ENCODE data around the gene C6orf132. TPM values are rescaled to one million over a fixed set of nuclear protein-coding genes. Genes with fewer than 3 reads are reported as not detected.

C6orf132 gene
- total and polyA plus RNA-seq, 2 experiments from 2014 or later: 22.2 to 40.9 TPM

DNA sequence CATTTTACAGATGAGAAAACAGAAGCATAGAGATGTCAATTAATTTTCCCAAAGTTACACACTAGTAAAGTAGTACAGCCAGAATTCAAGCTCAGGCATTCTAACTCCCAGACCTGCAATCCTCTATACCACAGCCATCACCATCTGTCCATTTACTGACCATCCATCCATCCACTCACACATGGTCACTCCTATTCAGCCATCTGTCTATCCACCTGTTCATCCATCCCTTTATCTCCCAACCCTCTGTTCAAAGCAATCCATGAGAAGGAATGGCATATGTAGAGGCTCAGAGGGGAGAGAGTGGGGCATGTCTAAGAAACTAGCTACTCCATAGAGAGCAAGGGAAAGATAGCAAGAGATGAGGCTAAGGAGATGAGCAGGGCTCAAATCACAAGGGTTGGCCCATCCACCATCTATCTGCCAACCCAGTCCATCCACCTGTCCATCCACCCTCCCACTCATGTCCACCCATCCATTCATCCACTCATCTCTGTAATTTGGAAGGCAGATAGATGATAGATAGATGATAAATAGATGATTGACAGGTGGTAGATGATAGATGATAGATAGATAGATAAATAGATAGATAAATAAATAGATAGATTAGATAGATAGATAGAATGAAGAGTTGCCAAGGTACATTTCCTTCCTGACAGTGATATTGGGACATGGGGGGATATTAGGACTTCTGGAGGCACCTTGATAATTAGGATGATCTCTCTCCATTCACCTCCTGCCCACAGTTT lies 12.2 kb upstream of the C6orf132 start:
- Histone ChIP-seq H3K4me2 (no peak overlapping the region), H4K20me1 (replicated peaks; ENCODE audit: insufficient read depth) (no peaks in the 10 kb centered on the region), H3K4me3 (no peak overlapping the region), H3K79me2 (replicated peaks; ENCODE audit: insufficient read depth) (no peaks in the 10 kb centered on the region), H3K36me3 (ENCODE audit: insufficient read depth) (no peaks in the 10 kb centered on the region), H3K27me3 (ENCODE audit: insufficient read depth) (no peaks in the 10 kb centered on the region), H3F3A (replicated peaks; ENCODE audit: low read depth) (no peaks in the 10 kb centered on the region; the same call in 1 of the 2 replicates), H3K27ac (ENCODE audit: low read depth) (no peak overlapping the region), H3K4me1 (ENCODE audit: insufficient read depth) (peaks cover 15% of the 10 kb centered on the region), H3K9me2 (ENCODE audit: insufficient read depth) (no peaks in the 10 kb centered on the region), H2AFZ (no peak overlapping the region)
- no peaks in the 10 kb centered on the region for H3K9me3 Mint-ChIP-seq
- H3K4me3 Mint-ChIP-seq: no peak overlapping the region
- H3K27me3 Mint-ChIP-seq (ENCODE audit: insufficient read depth, low read depth, poor library complexity): peaks cover 11% of the 10 kb centered on the region
- no peak for DNase-seq (ENCODE audit: low spot score)
- ATAC-seq: no peak
- no peak overlapping the region for H3K27ac Mint-ChIP-seq
- TF ChIP-seq POLR2AphosphoS5 (IDR thresholded peaks at IDR 0.05; ENCODE audit: low read depth) (no peak), STAT1 (IDR thresholded peaks at IDR 0.05; ENCODE audit: unreplicated experiment) (no peak), EZH2phosphoT487 (IDR thresholded peaks at IDR 0.05; ENCODE audit: unreplicated experiment) (no peak), ZNF331 (CRISPR knock-in tag; IDR thresholded peaks at IDR 0.05; ENCODE audit: low read depth) (no peak), ZNF114 (CRISPR knock-in tag; IDR thresholded peaks at IDR 0.05) (no peak), EZH2 (IDR thresholded peaks at IDR 0.05; ENCODE audit: low read depth, unreplicated experiment) (no peak), JUNB (IDR thresholded peaks at IDR 0.05; ENCODE audit: unreplicated experiment) (no peak), CREB1 (CRISPR knock-in tag; IDR thresholded peaks at IDR 0.05; ENCODE audit: low read depth) (no peak), NANOG (IDR thresholded peaks at IDR 0.05; ENCODE audit: borderline replicate concordance) (no peak)
- TF ChIP-seq, protein P1, sequence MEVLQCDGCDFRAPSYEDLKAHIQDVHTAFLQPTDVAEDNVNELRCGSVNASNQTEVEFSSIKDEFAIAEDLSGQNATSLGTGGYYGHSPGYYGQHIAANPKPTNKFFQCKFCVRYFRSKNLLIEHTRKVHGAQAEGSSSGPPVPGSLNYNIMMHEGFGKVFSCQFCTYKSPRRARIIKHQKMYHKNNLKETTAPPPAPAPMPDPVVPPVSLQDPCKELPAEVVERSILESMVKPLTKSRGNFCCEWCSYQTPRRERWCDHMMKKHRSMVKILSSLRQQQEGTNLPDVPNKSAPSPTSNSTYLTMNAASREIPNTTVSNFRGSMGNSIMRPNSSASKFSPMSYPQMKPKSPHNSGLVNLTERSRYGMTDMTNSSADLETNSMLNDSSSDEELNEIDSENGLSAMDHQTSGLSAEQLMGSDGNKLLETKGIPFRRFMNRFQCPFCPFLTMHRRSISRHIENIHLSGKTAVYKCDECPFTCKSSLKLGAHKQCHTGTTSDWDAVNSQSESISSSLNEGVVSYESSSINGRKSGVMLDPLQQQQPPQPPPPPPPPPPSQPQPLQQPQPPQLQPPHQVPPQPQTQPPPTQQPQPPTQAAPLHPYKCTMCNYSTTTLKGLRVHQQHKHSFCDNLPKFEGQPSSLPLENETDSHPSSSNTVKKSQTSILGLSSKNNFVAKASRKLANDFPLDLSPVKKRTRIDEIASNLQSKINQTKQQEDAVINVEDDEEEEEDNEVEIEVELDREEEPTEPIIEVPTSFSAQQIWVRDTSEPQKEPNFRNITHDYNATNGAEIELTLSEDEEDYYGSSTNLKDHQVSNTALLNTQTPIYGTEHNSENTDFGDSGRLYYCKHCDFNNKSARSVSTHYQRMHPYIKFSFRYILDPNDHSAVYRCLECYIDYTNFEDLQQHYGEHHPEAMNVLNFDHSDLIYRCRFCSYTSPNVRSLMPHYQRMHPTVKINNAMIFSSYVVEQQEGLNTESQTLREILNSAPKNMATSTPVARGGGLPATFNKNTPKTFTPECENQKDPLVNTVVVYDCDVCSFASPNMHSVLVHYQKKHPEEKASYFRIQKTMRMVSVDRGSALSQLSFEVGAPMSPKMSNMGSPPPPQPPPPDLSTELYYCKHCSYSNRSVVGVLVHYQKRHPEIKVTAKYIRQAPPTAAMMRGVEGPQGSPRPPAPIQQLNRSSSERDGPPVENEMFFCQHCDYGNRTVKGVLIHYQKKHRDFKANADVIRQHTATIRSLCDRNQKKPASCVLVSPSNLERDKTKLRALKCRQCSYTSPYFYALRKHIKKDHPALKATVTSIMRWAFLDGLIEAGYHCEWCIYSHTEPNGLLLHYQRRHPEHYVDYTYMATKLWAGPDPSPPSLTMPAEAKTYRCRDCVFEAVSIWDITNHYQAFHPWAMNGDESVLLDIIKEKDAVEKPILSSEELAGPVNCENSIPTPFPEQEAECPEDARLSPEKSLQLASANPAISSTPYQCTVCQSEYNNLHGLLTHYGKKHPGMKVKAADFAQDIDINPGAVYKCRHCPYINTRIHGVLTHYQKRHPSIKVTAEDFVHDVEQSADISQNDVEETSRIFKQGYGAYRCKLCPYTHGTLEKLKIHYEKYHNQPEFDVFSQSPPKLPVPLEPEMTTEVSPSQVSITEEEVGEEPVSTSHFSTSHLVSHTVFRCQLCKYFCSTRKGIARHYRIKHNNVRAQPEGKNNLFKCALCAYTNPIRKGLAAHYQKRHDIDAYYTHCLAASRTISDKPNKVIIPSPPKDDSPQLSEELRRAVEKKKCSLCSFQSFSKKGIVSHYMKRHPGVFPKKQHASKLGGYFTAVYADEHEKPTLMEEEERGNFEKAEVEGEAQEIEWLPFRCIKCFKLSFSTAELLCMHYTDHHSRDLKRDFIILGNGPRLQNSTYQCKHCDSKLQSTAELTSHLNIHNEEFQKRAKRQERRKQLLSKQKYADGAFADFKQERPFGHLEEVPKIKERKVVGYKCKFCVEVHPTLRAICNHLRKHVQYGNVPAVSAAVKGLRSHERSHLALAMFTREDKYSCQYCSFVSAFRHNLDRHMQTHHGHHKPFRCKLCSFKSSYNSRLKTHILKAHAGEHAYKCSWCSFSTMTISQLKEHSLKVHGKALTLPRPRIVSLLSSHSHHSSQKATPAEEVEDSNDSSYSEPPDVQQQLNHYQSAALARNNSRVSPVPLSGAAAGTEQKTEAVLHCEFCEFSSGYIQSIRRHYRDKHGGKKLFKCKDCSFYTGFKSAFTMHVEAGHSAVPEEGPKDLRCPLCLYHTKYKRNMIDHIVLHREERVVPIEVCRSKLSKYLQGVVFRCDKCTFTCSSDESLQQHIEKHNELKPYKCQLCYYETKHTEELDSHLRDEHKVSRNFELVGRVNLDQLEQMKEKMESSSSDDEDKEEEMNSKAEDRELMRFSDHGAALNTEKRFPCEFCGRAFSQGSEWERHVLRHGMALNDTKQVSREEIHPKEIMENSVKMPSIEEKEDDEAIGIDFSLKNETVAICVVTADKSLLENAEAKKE (CRISPR knock-in tag; IDR thresholded peaks at IDR 0.05): no peak
- TF ChIP-seq, protein P2, sequence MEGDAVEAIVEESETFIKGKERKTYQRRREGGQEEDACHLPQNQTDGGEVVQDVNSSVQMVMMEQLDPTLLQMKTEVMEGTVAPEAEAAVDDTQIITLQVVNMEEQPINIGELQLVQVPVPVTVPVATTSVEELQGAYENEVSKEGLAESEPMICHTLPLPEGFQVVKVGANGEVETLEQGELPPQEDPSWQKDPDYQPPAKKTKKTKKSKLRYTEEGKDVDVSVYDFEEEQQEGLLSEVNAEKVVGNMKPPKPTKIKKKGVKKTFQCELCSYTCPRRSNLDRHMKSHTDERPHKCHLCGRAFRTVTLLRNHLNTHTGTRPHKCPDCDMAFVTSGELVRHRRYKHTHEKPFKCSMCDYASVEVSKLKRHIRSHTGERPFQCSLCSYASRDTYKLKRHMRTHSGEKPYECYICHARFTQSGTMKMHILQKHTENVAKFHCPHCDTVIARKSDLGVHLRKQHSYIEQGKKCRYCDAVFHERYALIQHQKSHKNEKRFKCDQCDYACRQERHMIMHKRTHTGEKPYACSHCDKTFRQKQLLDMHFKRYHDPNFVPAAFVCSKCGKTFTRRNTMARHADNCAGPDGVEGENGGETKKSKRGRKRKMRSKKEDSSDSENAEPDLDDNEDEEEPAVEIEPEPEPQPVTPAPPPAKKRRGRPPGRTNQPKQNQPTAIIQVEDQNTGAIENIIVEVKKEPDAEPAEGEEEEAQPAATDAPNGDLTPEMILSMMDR (conservative IDR thresholded peaks at IDR 0.05; ENCODE audit: low read depth in 2 of 2): no peak
- TF ChIP-seq, protein P3, sequence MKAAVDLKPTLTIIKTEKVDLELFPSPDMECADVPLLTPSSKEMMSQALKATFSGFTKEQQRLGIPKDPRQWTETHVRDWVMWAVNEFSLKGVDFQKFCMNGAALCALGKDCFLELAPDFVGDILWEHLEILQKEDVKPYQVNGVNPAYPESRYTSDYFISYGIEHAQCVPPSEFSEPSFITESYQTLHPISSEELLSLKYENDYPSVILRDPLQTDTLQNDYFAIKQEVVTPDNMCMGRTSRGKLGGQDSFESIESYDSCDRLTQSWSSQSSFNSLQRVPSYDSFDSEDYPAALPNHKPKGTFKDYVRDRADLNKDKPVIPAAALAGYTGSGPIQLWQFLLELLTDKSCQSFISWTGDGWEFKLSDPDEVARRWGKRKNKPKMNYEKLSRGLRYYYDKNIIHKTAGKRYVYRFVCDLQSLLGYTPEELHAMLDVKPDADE (IDR thresholded peaks at IDR 0.05): no peak
- TF ChIP-seq, protein P4, sequence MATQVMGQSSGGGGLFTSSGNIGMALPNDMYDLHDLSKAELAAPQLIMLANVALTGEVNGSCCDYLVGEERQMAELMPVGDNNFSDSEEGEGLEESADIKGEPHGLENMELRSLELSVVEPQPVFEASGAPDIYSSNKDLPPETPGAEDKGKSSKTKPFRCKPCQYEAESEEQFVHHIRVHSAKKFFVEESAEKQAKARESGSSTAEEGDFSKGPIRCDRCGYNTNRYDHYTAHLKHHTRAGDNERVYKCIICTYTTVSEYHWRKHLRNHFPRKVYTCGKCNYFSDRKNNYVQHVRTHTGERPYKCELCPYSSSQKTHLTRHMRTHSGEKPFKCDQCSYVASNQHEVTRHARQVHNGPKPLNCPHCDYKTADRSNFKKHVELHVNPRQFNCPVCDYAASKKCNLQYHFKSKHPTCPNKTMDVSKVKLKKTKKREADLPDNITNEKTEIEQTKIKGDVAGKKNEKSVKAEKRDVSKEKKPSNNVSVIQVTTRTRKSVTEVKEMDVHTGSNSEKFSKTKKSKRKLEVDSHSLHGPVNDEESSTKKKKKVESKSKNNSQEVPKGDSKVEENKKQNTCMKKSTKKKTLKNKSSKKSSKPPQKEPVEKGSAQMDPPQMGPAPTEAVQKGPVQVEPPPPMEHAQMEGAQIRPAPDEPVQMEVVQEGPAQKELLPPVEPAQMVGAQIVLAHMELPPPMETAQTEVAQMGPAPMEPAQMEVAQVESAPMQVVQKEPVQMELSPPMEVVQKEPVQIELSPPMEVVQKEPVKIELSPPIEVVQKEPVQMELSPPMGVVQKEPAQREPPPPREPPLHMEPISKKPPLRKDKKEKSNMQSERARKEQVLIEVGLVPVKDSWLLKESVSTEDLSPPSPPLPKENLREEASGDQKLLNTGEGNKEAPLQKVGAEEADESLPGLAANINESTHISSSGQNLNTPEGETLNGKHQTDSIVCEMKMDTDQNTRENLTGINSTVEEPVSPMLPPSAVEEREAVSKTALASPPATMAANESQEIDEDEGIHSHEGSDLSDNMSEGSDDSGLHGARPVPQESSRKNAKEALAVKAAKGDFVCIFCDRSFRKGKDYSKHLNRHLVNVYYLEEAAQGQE (IDR thresholded peaks at IDR 0.05; ENCODE audit: unreplicated experiment): no peak
- no peaks in the 10 kb centered on the region for H3K36me3 Mint-ChIP-seq (ENCODE audit: low read depth)
- peaks cover 24% of the 10 kb centered on the region for H3K4me1 Mint-ChIP-seq
